Measurements from ENCODE around the gene KATNA1.
"Not testable (repeated sequence)": the region's sequence is repeated elsewhere in the genome, so short reads cannot be mapped to it uniquely, and the experiment has no call there.

KATNA1 gene

DNA sequence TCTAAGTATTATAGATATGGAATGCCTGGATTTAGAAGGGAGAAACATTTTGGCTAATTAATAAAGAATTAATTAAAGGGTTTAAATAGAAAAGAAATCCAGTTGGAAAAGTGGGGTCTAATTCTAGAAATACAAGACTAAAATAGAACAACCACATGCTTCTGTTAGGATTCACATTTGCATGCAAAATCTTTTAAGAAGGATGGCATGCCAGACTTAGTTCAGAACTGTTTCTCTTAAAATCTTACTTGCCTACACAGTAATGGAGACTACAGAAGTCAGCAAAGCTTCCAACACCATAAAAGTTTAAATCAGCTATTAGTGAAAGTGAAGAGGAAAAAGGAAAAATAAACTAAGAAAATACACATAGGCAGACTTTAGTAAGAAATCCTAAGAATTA lies 32.7 kb upstream of the KATNA1 start:
- Histone ChIP-seq H2AFZ (ENCODE audit: low read depth, low read length) (no peak overlapping the region), H3K9me3 (ENCODE audit: insufficient read depth, low read length) (no peaks in the 10 kb centered on the region), H3K9ac (ENCODE audit: low read length) (no peak overlapping the region), H3K4me3 (ENCODE audit: low read length) (no peak overlapping the region), H3K36me3 (replicated peaks; ENCODE audit: low read depth, low read length) (peaks cover 24% of the 10 kb centered on the region), H3K79me2 (ENCODE audit: low read length) (peaks cover 61% of the 10 kb centered on the region), H3K4me2 (ENCODE audit: low read length) (no peak overlapping the region), H4K20me1 (ENCODE audit: insufficient read depth, low read length) (peaks cover 26% of the 10 kb centered on the region), H3K27me3 (ENCODE audit: low read depth, low read length) (no peaks in the 10 kb centered on the region), H3K27ac (ENCODE audit: low read length) (no peak overlapping the region), H3K4me1 (ENCODE audit: low read length) (peaks cover 16% of the 10 kb centered on the region)
- no peak for TF ChIP-seq EZH2phosphoT487 (IDR thresholded peaks at IDR 0.05; ENCODE audit: low read depth)
- TF ChIP-seq, protein P1, sequence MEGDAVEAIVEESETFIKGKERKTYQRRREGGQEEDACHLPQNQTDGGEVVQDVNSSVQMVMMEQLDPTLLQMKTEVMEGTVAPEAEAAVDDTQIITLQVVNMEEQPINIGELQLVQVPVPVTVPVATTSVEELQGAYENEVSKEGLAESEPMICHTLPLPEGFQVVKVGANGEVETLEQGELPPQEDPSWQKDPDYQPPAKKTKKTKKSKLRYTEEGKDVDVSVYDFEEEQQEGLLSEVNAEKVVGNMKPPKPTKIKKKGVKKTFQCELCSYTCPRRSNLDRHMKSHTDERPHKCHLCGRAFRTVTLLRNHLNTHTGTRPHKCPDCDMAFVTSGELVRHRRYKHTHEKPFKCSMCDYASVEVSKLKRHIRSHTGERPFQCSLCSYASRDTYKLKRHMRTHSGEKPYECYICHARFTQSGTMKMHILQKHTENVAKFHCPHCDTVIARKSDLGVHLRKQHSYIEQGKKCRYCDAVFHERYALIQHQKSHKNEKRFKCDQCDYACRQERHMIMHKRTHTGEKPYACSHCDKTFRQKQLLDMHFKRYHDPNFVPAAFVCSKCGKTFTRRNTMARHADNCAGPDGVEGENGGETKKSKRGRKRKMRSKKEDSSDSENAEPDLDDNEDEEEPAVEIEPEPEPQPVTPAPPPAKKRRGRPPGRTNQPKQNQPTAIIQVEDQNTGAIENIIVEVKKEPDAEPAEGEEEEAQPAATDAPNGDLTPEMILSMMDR (IDR thresholded peaks at IDR 0.05; ENCODE audit: low read depth, low read length) = no peak

DNA sequence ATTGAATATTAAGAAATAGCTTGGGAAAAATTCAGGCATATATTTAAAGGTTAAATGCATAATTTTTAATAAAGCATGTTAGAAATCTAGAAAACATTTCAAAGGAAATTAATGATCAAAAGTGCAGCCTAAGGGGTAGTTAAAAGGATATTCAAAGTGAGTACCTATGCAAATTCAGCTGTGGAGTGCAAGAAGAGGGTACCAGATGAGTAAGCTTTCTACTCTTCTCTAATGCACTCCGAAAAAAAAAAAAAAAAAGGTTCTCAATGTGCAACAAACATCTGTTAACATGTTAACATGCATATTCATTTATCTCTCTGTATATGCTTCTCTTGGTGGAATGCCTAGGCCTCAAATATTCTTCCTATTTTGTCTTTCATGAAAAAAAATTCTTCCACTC lies 32.0 kb upstream of the KATNA1 start:
- peak overlapping the region; percentile 45 for H3K4me2 ChIP-seq (ENCODE audit: low read length)
- H4K20me1 ChIP-seq (ENCODE audit: insufficient read depth, low read length) = peaks cover 23% of the 10 kb centered on the region
- H3K4me1 ChIP-seq (ENCODE audit: low read length) = peaks cover 15% of the 10 kb centered on the region
- no peak overlapping the region for H2AFZ ChIP-seq (ENCODE audit: low read depth, low read length)
- H3K27ac ChIP-seq (ENCODE audit: low read length) = no peak overlapping the region
- peaks cover 24% of the 10 kb centered on the region for H3K36me3 ChIP-seq (replicated peaks; ENCODE audit: low read depth, low read length)
- TF ChIP-seq, protein P1 (IDR thresholded peaks at IDR 0.05; ENCODE audit: low read depth, low read length) = no peak
- TF ChIP-seq EZH2phosphoT487 (IDR thresholded peaks at IDR 0.05; ENCODE audit: low read depth) = no peak
- H3K9ac ChIP-seq (ENCODE audit: low read length) = no peak overlapping the region
- H3K79me2 ChIP-seq (ENCODE audit: low read length) = peaks cover 54% of the 10 kb centered on the region
- no peaks in the 10 kb centered on the region for H3K27me3 ChIP-seq (ENCODE audit: low read depth, low read length)
- no peak overlapping the region for H3K4me3 ChIP-seq (ENCODE audit: low read length)
- no peaks in the 10 kb centered on the region for H3K9me3 ChIP-seq (ENCODE audit: insufficient read depth, low read length)

DNA sequence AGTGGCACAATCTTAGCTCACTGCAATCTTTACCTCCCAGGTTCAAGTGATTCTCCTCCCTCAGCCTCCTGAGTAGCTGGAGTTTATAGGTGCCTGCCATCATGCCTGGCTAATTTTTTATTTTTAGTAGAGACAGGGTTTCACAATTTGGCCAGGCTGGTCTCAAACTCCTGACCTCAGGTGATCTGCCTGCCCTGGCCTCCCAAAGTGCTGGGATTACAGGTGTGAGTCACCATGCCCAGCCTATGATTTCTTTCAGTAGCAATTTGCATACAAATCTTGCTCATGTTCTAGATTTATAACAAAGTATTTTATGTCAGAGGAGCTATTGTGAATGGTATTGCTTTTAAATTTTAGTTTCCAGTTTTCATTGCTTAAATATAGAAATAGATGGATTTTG lies 23.8 kb upstream of the KATNA1 start:
- not testable (repeated sequence) for H2AFZ ChIP-seq (ENCODE audit: low read depth, low read length); H3K27me3 ChIP-seq (ENCODE audit: low read depth, low read length); H3K9ac ChIP-seq (ENCODE audit: low read length); H4K20me1 ChIP-seq (ENCODE audit: insufficient read depth, low read length); H3K79me2 ChIP-seq (ENCODE audit: low read length); H3K4me2 ChIP-seq (ENCODE audit: low read length); H3K9me3 ChIP-seq (ENCODE audit: insufficient read depth, low read length); H3K27ac ChIP-seq (ENCODE audit: low read length); H3K4me3 ChIP-seq (ENCODE audit: low read length); H3K4me1 ChIP-seq (ENCODE audit: low read length)
- H3K36me3 ChIP-seq (replicated peaks; ENCODE audit: low read depth, low read length) = peaks cover 10% of the 10 kb centered on the region

DNA sequence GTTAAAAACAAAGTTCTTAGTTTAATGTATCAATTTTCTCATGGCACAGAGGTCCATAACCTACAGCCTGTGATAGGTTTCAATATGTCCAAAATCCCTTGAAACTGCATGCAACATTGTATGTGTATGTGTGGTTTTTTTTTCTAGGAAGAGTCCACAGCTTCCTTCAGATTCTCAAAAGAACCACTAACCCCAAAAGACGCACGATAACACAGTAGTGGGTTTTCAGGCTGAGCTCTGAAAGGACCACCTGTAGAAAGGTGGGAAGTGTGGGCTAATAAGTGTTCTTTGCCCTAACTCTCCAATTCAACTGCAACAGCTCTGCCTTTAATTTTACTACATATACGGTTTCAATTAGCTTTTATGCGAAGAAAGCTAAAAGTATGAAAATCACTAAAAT lies 11.5 kb upstream of the KATNA1 start:
- Histone ChIP-seq H3K9ac (ENCODE audit: low read length) (no peak overlapping the region), H3K27me3 (ENCODE audit: low read depth, low read length) (no peaks in the 10 kb centered on the region), H3K79me2 (ENCODE audit: low read length) (no peaks in the 10 kb centered on the region), H3K4me3 (ENCODE audit: low read length) (no peak overlapping the region), H3K27ac (ENCODE audit: low read length) (no peak overlapping the region), H3K4me1 (ENCODE audit: low read length) (no peaks in the 10 kb centered on the region), H4K20me1 (ENCODE audit: insufficient read depth, low read length) (no peaks in the 10 kb centered on the region), H3K4me2 (ENCODE audit: low read length) (no peak overlapping the region), H2AFZ (ENCODE audit: low read depth, low read length) (no peak overlapping the region), H3K36me3 (replicated peaks; ENCODE audit: low read depth, low read length) (peaks cover 8% of the 10 kb centered on the region), H3K9me3 (ENCODE audit: insufficient read depth, low read length) (no peaks in the 10 kb centered on the region)
- no peak for TF ChIP-seq EZH2phosphoT487 (IDR thresholded peaks at IDR 0.05; ENCODE audit: low read depth)
- TF ChIP-seq, protein P1 (IDR thresholded peaks at IDR 0.05; ENCODE audit: low read depth, low read length) = no peak

DNA sequence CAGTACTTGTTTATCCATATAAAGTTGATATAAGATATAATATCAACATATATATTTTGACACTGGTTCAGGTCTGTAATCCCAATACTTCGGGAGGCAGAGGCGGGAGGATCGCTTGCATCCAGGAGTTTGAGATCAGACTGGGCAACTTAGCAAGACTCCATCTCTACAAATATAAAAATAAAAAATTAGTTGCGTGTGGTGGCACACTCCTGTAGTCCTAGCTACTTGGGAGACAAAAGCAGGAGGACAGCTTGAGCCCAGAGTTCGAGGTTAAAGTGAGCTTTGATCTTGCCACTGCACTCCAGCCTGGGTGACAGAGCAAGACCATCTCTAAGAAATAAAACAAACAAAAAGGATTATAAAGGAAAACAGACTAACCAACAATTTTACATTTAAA lies 8.9 kb upstream of the KATNA1 start:
- Histone ChIP-seq H3K4me3 (ENCODE audit: low read length) (no peak overlapping the region), H3K4me2 (ENCODE audit: low read length) (no peak overlapping the region), H3K79me2 (ENCODE audit: low read length) (no peaks in the 10 kb centered on the region), H3K4me1 (ENCODE audit: low read length) (no peaks in the 10 kb centered on the region), H3K27ac (ENCODE audit: low read length) (no peak overlapping the region), H4K20me1 (ENCODE audit: insufficient read depth, low read length) (no peaks in the 10 kb centered on the region), H3K9me3 (ENCODE audit: insufficient read depth, low read length) (no peaks in the 10 kb centered on the region), H3K9ac (ENCODE audit: low read length) (no peak overlapping the region), H2AFZ (ENCODE audit: low read depth, low read length) (no peak overlapping the region), H3K36me3 (replicated peaks; ENCODE audit: low read depth, low read length) (peaks cover 8% of the 10 kb centered on the region), H3K27me3 (ENCODE audit: low read depth, low read length) (no peaks in the 10 kb centered on the region)
- TF ChIP-seq EZH2phosphoT487 (IDR thresholded peaks at IDR 0.05; ENCODE audit: low read depth) = no peak
- TF ChIP-seq, protein P1 (IDR thresholded peaks at IDR 0.05; ENCODE audit: low read depth, low read length) = no peak

All from OCI-LY3 (cell line).